ENCODE data around the gene ZNF726.

ZNF726 gene

DNA sequence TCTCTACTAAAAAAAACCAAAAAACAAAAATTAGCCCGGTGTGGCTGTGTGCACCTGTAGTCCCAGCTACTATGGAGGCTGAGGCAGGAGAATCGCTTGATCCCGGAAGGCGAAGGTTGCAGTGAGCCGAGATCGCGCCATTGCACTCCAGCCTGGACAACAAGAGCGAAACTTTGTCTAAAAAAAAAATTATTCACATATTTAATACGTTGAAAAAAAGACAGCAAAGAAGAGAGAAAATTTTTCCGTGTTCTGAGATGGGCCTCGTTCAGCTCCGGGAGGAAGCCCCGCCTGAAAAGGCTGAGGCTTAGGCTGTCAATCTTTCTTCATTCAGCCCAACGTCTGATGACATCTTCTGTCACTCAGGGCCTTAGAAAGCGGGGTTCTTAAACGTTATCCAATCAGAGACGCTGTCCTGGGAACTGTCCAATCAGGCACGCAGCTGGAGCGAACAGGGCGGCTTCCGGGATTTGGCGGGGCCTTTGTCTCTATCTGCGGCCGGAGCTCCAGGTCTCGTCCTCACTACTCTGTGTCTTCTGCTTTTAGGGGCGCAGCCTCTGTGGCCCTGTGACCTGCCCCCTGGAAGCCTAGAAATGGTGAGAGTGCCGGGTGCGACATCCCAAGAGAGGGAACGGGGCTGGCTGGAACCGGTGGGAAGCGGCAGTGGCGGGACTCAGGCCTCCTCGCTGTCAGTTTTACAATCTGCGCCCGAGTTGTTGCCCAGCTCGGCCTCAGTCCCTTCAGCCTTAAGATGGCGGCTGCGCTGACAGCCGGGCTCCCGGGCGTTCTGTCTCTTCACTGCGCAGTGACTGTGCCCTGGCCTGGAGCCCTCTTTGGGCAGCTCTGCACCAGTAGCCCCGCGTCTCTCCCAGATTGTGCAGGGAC is at the start of gene ZNF726:
Gene ZNF726, plus strand, starts transcription at position 485 of the 885 bp plus-strand sequence. Its CDS starts 109 bp downstream, at position 594.
- H3K4me1 ChIP-seq (ENCODE audit: insufficient read depth, poor library complexity, severe bottlenecking): no peaks in the 10 kb centered on the region
- no peak for TF ChIP-seq CTCF (IDR thresholded peaks at IDR 0.05; ENCODE audit: poor library complexity, severe bottlenecking)
- H3K36me3 ChIP-seq (ENCODE audit: low read depth): peaks cover 5% of the 10 kb centered on the region; the same call in 1 of the 2 replicates
- peak; percentile 69 for DNase-seq (ENCODE audit: low spot score)
- H3K27me3 ChIP-seq (ENCODE audit: insufficient read depth, poor library complexity, severe bottlenecking): no peaks in the 10 kb centered on the region
- H3K9me3 ChIP-seq (ENCODE audit: severe bottlenecking): peaks cover 2% of the 10 kb centered on the region
- peak within 1 kb of the TSS; percentile 58 for H3K4me3 ChIP-seq (ENCODE audit: severe bottlenecking)
- peak within 1 kb of the TSS; percentile 23 for H3K27ac ChIP-seq (ENCODE audit: poor library complexity, severe bottlenecking)
- peak; percentile 98 for ATAC-seq (ENCODE audit: low read depth)

DNA sequence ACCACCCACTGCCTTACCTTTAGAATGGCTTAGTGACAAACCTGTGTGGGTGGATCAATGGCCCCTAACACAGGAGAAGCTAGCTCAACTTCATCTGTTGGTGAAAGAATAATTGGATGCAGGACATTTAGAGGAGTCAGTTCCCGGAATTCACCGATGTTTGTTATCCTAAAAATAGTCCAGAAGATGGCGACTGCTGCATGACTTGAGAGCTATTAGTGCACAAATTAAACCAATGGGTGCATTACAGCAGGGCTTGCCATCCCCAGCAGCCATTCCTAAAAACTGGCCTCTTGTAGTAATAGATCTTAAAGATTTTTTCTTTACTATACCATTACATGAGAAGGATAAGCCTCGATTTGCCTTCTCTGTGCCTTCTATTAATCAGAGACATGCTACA is 46.8 kb upstream of the ZNF726 start:
- Histone ChIP-seq H3K9me3 (ENCODE audit: severe bottlenecking) (no peaks in the 10 kb centered on the region), H3K27me3 (ENCODE audit: insufficient read depth, poor library complexity, severe bottlenecking) (no peaks in the 10 kb centered on the region), H3K4me3 (ENCODE audit: severe bottlenecking) (no peak overlapping the region), H3K27ac (ENCODE audit: poor library complexity, severe bottlenecking) (no peak overlapping the region), H3K4me1 (ENCODE audit: insufficient read depth, poor library complexity, severe bottlenecking) (no peaks in the 10 kb centered on the region), H3K36me3 (ENCODE audit: low read depth) (no peaks in the 10 kb centered on the region)
- DNase-seq (ENCODE audit: low spot score) (no peak), ATAC-seq (ENCODE audit: low read depth) (no peak)
- no peak for TF ChIP-seq CTCF (IDR thresholded peaks at IDR 0.05; ENCODE audit: poor library complexity, severe bottlenecking)

DNA sequence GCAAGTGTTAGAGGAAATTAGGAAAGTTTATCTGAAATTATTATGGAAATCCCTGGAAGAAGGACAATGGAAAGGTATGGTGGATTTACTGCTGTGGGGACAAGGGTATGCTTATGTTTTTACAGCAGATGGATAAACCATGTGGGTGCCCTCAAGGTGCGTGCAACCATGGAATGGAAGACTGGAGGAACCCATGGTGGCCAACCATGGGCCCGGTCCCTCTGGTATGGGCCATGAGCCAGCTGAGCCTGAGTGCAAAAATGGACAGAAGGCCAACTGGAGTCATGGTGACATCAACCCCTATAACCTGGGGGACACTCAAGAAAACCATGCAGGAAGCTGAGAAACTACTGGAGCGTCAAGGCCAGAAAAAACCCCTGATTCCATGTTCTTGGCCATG is 46.1 kb upstream of the ZNF726 start:
- Histone ChIP-seq H3K27me3 (ENCODE audit: insufficient read depth, poor library complexity, severe bottlenecking) (no peaks in the 10 kb centered on the region), H3K9me3 (ENCODE audit: severe bottlenecking) (no peaks in the 10 kb centered on the region), H3K4me3 (ENCODE audit: severe bottlenecking) (no peak overlapping the region), H3K4me1 (ENCODE audit: insufficient read depth, poor library complexity, severe bottlenecking) (no peaks in the 10 kb centered on the region), H3K36me3 (ENCODE audit: low read depth) (no peaks in the 10 kb centered on the region), H3K27ac (ENCODE audit: poor library complexity, severe bottlenecking) (no peak overlapping the region)
- DNase-seq (ENCODE audit: low spot score) (no peak), ATAC-seq (ENCODE audit: low read depth) (no peak)
- TF ChIP-seq CTCF (IDR thresholded peaks at IDR 0.05; ENCODE audit: poor library complexity, severe bottlenecking): no peak

- H3K27ac ChIP-seq (ENCODE audit: poor library complexity, severe bottlenecking): no peak overlapping the region
- no peaks in the 10 kb centered on the region for H3K9me3 ChIP-seq (ENCODE audit: severe bottlenecking)
- TF ChIP-seq CTCF (IDR thresholded peaks at IDR 0.05; ENCODE audit: poor library complexity, severe bottlenecking): no peak
- H3K4me3 ChIP-seq (ENCODE audit: severe bottlenecking): no peak overlapping the region
- no peaks in the 10 kb centered on the region for H3K4me1 ChIP-seq (ENCODE audit: insufficient read depth, poor library complexity, severe bottlenecking)
- H3K36me3 ChIP-seq (ENCODE audit: low read depth): no peaks in the 10 kb centered on the region
- ATAC-seq (ENCODE audit: low read depth): no peak
- no peak for DNase-seq (ENCODE audit: low spot score)
- H3K27me3 ChIP-seq (ENCODE audit: insufficient read depth, poor library complexity, severe bottlenecking): no peaks in the 10 kb centered on the region
Observed at GRCh38 chr19:23872282-23872919, 42.3 kb upstream of the ZNF726 start.
